GM18526 (cell line): ENCODE results near the gene PCARE.

Source experiments
- POLR2A ChIP-seq: IDR thresholded peaks from 3 replicates; pipeline ENCODE4 v1.6.1; 2011; ENCODE audit not compliant: insufficient read length; ENCODE audit errors: extremely low read depth

Gene PCARE

GRCh38 chr2:29039718-29040480, 34.4 kb downstream of the PCARE start:
- no peak for TF ChIP-seq POLR2A

DNA sequence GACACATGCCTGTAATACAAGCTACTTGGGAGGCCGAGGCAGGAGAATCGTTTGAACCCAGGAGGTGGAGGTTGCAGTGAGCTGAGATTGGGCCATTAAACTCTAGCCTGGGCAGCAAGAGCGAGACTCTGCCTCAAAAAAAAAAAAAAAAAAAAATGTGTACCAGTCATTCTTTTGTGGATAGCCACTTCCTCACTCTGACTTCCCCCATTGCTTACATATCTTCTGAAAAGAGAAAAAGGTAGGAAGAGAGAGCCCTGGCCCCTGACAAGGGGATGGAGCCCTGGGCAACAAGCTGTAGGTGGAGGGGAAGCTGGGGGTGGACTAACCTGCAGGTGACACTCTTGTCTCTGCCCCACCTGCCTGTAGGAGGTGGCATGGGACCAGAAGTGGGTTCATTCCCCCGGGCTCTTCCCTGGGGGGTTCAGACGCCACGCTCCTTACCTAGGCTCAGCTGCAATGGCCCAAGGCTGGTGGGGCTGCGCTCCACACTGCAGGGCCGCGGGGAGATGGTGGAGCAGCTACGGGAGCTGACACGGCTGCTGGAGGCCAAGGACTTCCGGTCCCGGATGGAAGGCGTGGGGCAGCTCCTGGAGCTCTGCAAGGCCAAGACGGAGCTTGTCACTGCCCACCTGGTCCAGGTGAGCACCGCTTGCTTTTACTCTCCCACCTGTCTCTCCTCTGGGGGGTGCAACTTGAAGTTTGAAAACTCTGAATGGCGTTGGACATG, 39.1 kb downstream of the PCARE start:
- no peak for TF ChIP-seq POLR2A

- TF ChIP-seq POLR2A, result no peak
These were observed 40.7 kb downstream of the PCARE start for GRCh38 chr2:29033656-29034055.

DNA sequence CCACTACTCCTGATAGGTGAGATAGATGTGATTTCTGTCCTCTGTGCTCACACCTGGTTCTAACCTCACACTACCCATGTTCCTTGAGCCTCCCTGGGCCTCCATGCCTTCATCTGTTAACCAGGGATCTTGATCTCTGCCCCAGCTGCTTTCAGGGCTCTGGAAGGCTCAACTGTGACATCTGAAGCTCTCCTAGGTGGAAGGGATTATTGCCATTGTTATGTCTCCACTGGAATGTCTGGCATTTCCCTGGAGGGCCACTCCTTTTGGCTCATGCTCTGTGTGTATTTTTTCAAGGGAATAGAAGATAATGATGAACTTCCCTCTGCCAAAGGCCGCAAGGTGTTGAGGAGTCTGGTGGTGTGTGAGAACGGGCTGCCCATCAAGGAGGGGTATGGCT, 41.2 kb downstream of the PCARE start:
- no peak for TF ChIP-seq POLR2A

DNA sequence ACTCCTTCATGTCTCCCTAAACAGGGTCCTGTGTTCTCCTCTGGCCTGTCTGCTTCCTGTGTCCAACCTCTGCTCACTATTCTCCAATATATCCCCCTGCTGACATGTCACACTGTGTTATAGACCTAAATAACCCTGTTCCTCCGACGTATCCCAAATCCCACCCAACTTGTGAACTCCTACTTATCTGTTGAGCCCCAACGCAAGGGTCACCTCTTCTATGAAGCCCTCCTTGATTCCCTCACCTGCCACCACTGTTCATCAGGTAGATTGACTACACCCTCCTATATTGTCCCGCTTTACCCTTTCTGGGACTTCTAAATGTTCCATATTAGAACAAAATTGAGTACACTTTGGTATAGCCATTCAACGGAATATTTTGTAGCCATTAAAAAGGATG, 42.1 kb downstream of the PCARE start:
- TF ChIP-seq POLR2A, result no peak

- no peak for TF ChIP-seq POLR2A
These were observed 43.3 kb downstream of the PCARE start for GRCh38 chr2:29031046-29031445.

DNA sequence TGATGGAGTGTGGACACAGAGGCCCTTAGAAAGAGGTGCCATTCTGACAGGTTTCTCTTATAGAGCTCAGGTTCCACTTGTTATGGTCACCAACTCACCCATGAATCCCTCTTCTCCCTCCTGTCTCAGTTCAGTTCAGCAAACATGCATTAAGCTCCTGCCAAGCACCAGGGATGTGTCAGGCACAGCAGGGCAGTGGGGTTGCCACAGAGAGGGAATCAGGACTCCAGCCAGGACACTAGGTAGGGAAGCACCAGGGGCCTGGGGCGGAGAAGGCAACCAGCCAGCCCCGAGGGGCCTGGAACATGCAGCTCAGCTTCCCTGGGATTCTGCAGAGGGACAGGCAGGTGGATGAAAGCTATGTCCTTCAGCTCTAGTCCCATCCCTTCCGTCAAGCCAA, 48.6 kb downstream of the PCARE start:
- no peak for TF ChIP-seq POLR2A

DNA sequence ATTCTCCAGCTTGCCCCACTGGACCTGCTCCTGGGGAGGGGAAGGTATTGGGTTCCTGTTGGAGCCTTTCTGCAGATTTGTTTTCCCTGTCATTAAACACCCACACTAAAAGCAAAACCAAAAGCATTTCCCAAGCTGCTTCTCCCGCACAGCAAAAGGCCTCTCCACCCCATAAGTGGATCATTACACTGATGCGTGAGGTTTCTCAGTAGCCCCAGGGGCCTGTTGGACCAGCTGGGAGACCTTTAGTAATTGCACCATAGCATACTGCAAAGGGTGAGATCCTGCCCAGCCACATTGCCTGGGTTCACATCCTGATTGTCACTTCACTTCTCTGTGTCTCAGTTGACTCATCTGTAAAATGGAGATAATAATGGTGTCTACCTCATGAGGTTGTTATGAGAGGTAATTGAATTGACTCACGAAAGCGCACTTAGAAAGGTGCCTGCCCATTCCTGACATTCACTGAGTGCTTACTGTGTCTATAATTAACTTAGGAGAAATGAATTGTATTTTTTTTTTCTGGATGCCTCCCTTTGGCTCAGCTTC, 49.4 kb downstream of the PCARE start:
- no peak for TF ChIP-seq POLR2A

GRCh38 chr2:29023188-29023587, 51.1 kb downstream of the PCARE start:
- no peak for TF ChIP-seq POLR2A

GRCh38 chr2:29022679-29023078, 51.6 kb downstream of the PCARE start:
- no peak for TF ChIP-seq POLR2A

GRCh38 chr2:29021886-29022285, 52.4 kb downstream of the PCARE start:
- TF ChIP-seq POLR2A, result no peak

DNA sequence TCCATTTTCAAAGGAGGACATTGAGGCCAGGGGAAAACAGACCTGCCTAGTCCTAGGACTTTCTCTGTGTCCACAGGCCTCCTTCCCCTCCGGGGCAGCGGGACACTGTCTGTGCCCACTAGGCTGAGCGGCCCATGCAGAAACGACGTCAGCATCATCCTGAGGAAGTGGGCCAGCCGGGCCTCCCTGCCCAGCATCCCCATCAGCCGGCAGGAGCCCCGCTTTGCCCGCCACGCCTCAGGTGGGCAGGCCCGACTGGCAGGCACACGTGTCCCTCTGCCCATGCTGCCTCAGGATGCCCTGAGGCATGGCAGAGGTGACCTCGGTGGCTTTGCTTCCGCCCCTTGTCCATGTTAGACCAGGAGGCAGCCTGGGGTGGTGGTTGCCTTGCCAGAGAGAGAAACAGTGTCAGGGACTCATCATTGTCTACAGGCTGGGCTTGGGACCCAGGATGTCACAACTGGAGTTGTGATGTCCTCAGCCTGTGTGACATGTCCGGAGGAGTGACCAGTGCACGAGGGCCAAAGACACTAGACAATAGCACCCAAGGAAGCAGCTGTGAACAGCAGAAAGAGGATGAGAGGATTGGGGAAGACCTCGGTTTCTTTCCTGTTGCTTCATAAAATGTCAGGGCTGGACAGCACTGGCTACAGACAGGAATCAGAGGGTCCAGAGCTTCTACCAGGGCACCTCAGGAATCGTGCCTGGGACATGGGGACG, 56.4 kb downstream of the PCARE start:
- no peak for TF ChIP-seq POLR2A

GRCh38 chr2:29016504-29016903, 57.8 kb downstream of the PCARE start:
- TF ChIP-seq POLR2A, result no peak

- no peak for TF ChIP-seq POLR2A
These were observed 58.4 kb downstream of the PCARE start for GRCh38 chr2:29015701-29016470.
